Measurements from ENCODE around the gene LGALS9B.
"Not testable (repeated sequence)": the region's sequence is repeated elsewhere in the genome, so short reads cannot be mapped to it uniquely, and the experiment has no call there.

LGALS9B gene

DNA sequence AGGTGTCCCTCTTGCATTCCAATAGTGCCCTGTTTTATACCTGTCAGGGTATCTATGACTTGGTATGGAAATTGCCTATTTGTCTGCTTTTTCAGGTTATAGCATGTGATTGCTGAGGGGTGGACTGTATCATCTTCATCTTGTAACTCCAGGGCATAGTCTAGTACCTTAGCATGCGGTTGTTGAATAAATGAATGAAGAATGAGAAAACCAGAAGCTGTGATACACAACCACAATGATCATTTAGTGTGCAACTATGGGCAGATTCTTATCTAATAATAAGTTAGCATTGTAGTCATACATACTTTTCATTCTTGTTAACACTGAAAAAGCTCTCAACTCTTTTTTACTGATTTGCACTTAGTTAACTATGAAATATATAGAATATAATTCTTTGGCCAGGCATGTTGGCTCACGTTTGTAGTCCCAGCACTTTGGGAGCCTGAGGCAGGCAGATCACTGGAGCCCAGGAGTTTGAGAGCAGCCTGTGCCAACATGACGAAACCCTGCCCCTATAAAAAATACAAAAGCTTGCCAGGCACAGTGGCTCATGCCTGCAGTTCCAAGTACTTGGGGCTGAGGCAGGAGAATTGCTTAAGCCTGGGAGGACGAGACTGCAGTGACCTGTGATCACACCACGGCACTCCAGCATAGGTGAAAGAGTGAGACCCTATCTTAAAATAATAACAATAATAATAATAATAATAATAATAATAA lies 65.9 kb downstream of the LGALS9B start:
- not testable (repeated sequence) for DNase-seq

- not testable (repeated sequence) for DNase-seq
Measured at GRCh38 chr17:20400559-20401305, 66.6 kb downstream of the LGALS9B start.
